ENCODE measurements around the gene TIMP2.

TIMP2 gene

DNA sequence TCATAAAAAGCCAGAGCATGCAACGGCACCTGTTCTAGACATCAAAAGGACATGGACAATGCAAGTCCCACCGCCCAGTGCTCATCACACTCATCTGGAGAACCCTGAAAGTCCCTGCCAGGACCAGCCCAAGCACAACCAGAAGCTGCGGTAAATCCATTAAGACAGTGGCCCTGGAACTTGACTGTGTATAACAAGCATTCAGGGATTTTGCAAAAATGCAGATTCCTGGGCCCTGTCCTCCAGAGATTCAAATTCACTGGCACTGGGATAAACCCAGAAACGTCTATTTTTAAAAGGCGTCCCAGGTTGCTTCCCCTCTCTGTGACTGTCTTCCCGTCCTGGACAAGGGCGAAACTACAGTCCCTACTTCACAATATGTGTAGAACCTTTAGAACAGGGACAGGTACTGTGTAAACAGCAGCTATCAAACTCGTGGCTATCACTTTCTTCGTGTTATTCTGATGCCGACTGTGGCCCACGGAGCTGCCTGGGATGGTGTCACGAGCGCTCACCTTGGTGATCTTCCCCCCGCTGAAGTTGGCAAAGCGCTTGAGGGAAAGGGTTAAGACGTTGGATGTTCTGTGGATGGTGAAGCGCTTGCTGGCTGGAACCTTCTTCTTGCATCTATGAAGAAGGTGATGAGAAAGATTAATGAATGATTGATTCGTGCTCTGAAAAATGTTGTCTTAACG is 106.9 kb downstream of the TIMP2 start:
- DNase-seq (ENCODE audit: low read depth in 2 of 2), result no peak

DNA sequence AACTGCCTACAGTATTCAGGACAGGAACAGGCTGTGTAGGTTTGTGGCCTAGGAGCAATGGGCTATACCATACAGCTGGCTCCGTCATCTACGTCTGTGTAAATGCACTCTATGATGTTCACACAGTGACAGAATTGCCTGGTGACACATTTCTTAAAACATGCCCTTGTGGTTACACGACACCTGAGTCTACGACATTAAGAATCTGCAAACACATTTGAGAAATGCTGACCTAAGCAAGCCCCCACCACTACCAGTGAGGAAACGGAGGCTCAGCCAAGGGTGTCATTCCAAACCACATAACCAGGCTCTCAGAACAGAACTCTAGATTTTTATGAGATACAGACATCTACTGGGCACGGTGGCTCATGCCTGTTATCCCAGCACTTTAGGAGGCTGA is 108.1 kb downstream of the TIMP2 start:
- peak; percentile 59 to 65 for DNase-seq (ENCODE audit: low read depth in 2 of 2)

DNA sequence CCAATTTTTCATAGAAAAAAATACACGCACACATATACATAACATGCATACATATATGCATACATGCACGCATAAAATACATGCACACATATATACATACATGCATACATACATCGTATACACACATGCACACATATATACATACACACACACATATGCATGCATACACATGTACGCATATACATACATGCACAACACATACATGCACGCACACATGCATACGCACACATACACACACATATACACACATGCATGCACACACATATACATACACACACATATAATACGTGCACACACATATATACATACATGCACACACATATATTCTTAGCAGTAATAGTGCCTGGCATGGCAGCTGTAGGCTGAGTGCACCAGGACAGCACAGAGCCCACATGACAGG is 109.5 kb downstream of the TIMP2 start:
- no peak for DNase-seq (ENCODE audit: low read depth in 2 of 2)

DNA sequence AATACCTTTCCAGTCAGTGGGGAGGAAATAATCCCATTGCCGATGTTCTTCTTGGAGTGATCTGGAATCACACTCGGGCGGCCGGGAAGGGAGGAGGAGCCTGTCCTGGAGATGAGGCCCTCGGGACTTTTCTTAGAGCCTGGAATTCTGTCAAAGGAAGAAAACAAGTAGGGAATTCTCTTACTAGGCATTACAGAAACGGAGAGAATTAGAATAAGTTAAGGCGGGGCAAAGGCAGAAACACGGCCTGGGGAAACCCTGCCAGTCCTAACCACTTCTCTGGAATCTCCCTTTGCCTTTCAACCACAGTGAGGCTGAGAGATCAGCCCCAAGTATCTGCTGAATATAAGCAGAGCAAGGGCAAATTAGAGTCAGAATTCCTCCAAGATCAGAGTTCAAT is 112.3 kb downstream of the TIMP2 start:
- DNase-seq (ENCODE audit: low read depth in 2 of 2), result no peak

DNA sequence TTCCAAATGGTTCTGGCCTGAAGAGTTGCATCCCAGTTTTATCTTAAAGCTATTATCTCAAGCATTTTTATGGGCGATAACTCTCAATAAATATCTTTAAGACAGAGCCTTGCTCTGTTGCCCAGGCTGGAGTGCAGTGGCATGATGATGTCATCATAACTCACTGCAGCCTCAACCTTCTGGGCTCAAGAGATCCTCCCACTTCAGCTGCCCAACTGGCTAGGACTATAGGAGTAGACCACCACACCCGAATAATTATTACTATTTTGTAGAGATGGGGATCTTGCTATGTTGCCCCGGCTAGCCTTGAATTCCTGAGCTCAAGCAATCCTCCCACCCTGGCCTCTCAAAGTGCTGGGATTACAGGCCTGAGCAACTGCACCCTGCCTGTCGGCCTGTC is 117.0 kb downstream of the TIMP2 start:
- no peak for DNase-seq (ENCODE audit: low read depth in 2 of 2)

DNA sequence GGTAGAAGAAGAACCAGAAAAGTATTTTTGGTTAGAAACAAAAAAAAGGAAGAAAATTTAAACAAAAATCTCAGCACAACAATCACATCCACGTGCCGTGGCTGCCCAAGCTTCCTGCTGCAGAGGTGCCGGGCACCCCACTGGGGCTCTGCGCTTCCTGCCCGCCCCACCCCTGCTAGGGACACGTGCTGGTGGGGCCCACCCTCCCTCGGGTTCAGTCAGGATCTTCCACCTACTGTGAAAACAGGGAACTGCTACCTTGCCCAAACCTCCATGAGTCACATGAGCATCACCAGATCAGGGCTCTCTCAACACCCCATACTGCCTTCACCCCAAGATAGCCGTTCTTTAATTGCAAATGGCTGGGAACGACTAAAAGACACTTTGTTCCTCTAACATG is 118.7 kb downstream of the TIMP2 start:
- peak in 1 of 2 donors; percentile 64 for DNase-seq (ENCODE audit: low read depth in 2 of 2)

DNA sequence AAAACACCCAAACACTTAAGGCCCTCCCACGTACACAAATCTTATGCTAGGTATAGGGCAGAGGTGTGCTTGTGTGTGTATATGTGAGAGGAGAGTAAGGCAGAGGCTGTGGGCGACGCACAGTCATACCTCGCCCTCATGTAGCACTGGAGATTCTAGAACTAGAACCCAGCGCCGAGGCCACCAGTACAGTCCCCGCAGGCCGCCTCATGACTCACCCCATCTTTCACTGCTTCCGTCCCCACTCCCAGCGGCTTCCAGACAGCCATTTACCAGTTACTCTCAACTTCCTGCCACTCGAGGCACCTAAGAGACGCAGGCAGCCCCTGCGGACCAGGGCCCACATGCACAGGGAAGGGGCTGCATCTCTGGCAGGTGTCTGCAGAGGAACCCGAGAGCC is 119.9 kb downstream of the TIMP2 start:
- DNase-seq (ENCODE audit: low read depth in 2 of 2), result peak; percentile 49 to 81

DNA sequence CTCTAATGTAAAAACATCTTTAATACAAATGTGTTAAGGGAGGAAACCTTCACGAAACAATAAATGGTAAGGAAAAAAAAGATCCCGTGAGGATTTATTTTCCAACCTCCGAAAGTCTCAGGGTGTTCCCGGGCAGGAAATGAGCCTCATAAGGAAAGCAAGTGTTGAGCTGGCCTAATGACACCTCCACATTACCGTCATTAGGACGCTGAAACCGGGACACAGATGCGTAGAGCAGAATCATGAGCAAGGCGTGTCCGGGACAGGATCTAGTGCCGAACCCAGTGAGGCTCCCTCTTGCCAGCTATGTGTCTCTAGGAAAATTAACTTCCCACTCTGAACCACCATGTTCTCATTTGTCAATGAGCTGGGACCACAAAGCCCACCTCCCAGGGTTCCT is 120.4 kb downstream of the TIMP2 start:
- no peak for DNase-seq (ENCODE audit: low read depth in 2 of 2)

DNA sequence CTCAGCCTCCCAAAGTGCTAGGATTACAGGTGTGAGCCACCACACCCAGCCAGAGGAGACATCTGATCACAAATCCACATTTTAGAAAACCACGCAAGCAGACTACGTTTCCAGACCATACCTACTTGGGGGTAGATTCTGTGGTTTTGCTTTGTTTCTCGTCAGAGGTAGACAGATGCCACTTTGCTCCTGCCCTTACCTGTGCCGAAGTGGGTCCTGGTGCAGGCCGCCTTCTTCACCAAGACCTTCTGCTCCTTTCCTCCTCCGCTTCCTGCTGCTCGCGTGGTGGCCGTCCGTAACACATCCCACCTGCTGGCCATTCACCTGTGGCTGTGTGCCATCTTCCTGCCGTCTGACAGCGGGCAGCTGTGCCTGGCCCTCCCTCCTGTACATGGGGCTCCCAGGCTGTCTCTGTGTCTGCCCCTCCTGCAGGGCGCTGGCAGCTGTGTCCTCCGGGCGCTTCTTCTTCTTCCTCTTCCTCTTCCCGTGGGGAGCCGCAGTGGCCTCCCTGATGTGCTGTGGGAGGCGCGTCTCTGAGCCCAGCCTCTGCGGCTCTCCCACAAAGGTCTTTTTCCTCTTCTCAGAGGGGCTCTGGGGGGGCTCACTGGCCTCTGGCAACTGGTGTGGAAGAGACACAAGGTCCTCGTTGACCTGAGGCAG is 121.9 kb downstream of the TIMP2 start:
- DNase-seq (ENCODE audit: low read depth in 2 of 2), result no peak

All from stimulated activated CD4-positive, alpha-beta T cell treated with anti-CD3 and anti-CD28 coated beads, Interleukin-15, amount 100 ng/mL, for 48 hours (primary cell).